Liver (tissue), 9 donors: ENCODE data around the gene SREBF2. TPM values are rescaled to one million over a fixed set of nuclear protein-coding genes. Genes with fewer than 3 reads are reported as not detected.
"Not testable (repeated sequence)": the region's sequence is repeated elsewhere in the genome, so short reads cannot be mapped to it uniquely, and the experiment has no call there.

ENCODE experiments used
- DNase-seq: peaks from one replicate; pipeline ENCODE4 v3.0.0-alpha.2; 2017; ENCODE audit warnings: low spot score
- H3K27ac ChIP-seq, 2 donors: one replicate each; pipeline ENCODE4 v1.7.0; 2013; ENCODE audit warnings: inconsistent platforms in 2 of 2, low read length in 2 of 2, control low read depth in 1 of 2, low read depth in 1 of 2, mild to moderate bottlenecking in 1 of 2
- H3K27me3 ChIP-seq, 4 donors: one replicate each; pipeline versions ENCODE4 v1.6.1 to v1.7.0; 2013; ENCODE audit warnings: low read length in 3 of 4, inconsistent platforms in 1 of 4, mild to moderate bottlenecking in 1 of 4, moderate library complexity in 1 of 4; ENCODE audit not compliant: control insufficient read depth in 4 of 4, insufficient read depth in 4 of 4
- H3K36me3 ChIP-seq, 4 donors: one replicate each; pipeline versions ENCODE4 v1.6.1 to v1.7.0; 2013; ENCODE audit warnings: low read length in 3 of 4, mild to moderate bottlenecking in 3 of 4, low read depth in 1 of 4, moderate library complexity in 1 of 4; ENCODE audit not compliant: control insufficient read depth in 4 of 4, insufficient read depth in 3 of 4
- H3K4me1 ChIP-seq, 4 donors: one replicate each; pipeline versions ENCODE4 v1.6.1 to v1.7.0; 2013; ENCODE audit warnings: low read length in 3 of 4, mild to moderate bottlenecking in 3 of 4, moderate library complexity in 1 of 4; ENCODE audit not compliant: control insufficient read depth in 4 of 4, insufficient read depth in 4 of 4
- H3K4me3 ChIP-seq, 3 donors: one replicate each; pipeline versions ENCODE4 v1.6.1 to v1.7.0; 2013; ENCODE audit warnings: low read length in 3 of 3, control low read depth in 1 of 3, low read depth in 1 of 3, mild to moderate bottlenecking in 1 of 3
- H3K9ac ChIP-seq, 2 donors: one replicate each; pipeline ENCODE4 v1.7.0; 2013; ENCODE audit warnings: low read length in 2 of 2, mild to moderate bottlenecking in 2 of 2, moderate library complexity in 2 of 2, control low read depth in 1 of 2, low read depth in 1 of 2
- H3K9me3 ChIP-seq, 4 donors: one replicate each; pipeline versions ENCODE4 v1.6.1 to v1.7.0; 2013; ENCODE audit warnings: low read length in 3 of 4; ENCODE audit not compliant: control insufficient read depth in 4 of 4
- EGR1 ChIP-seq, 2 donors: IDR thresholded peaks; 2 replicates each; pipeline ENCODE4 v1.6.1; 2016 to 2018; ENCODE audit warnings: antibody characterized with exemption in 2 of 2, low read depth in 2 of 2
- FOXA2 ChIP-seq: IDR thresholded peaks from 2 replicates; pipeline ENCODE4 v1.6.1; 2016; ENCODE audit warnings: antibody characterized with exemption
- JUND ChIP-seq, 2 donors: IDR thresholded peaks; 2 replicates each; pipeline ENCODE4 v1.6.1; 2016; ENCODE audit warnings: antibody characterized with exemption in 2 of 2
- NR2F2 ChIP-seq: IDR thresholded peaks from 2 replicates; pipeline ENCODE4 v1.6.1; 2016; ENCODE audit warnings: antibody characterized with exemption
- RAD21 ChIP-seq, 2 donors: IDR thresholded peaks; 2 replicates each; pipeline ENCODE4 v1.6.1; 2016; ENCODE audit warnings: antibody characterized with exemption in 2 of 2, mild to moderate bottlenecking in 2 of 2
- RXRA ChIP-seq, 2 donors: IDR thresholded peaks; 2 replicates each; pipeline ENCODE4 v1.6.1; 2017 to 2018; ENCODE audit warnings: antibody characterized with exemption in 2 of 2, mild to moderate bottlenecking in 1 of 2
- SP1 ChIP-seq: IDR thresholded peaks from 2 replicates; pipeline ENCODE4 v1.6.1; 2018; ENCODE audit warnings: antibody characterized with exemption, mild to moderate bottlenecking
- TAF1 ChIP-seq: conservative IDR thresholded peaks from 2 replicates; pipeline ENCODE4 v1.6.1; 2016; ENCODE audit warnings: antibody characterized with exemption, mild to moderate bottlenecking
- WGBS: extraction: QIAGEN DNeasy Blood & Tissue Kit; methylation state at CpG from one replicate; pipeline ENCODE4 v1.1.7; 2013; 5-methylcytosine and 5-hydroxymethylcytosine counted together
- polyA plus RNA-seq, 2 donors: library from polyadenylated mRNA; stranded (reverse) in 1 of 2; unstranded in 1 of 2; fragments of 200-250 nt in 1 of 2; fragments of >200 nt in 1 of 2; fragmentation: Nextera tagmentation in 1 of 2; extraction: Ambion mirVana in 1 of 2; gene quantifications; one replicate each; pipeline versions ENCODE4 v1.2.1 to v1.2.3, GENCODE V29; 2013 to 2015
- total RNA-seq, 2 donors: library from RNA; depleted of rRNA; stranded (reverse); fragments of >200 nt; gene quantifications; one replicate each; pipeline ENCODE4 v1.2.3, GENCODE V29; 2014
- TF ChIP-seq, protein P1 (sequence below): IDR thresholded peaks from 2 replicates; pipeline ENCODE4 v1.6.1; 2016; ENCODE audit warnings: antibody characterized with exemption
- TF ChIP-seq, protein P2 (sequence below): IDR thresholded peaks from 2 replicates; pipeline ENCODE4 v1.6.1; 2016; ENCODE audit warnings: antibody characterized with exemption, mild to moderate bottlenecking
- TF ChIP-seq, protein P3 (sequence below): IDR thresholded peaks from 2 replicates; pipeline ENCODE4 v1.6.1; 2016; ENCODE audit warnings: antibody characterized with exemption
- donor health status: healthy.
- donor health status: healthy.
- donor health status: healthy.
- donor health status: healthy.
- donor health status: healthy.

The SREBF2 gene
- total and polyA plus RNA-seq, 4 donors = 18.3 to 69.6 (median 57.3) TPM

DNA sequence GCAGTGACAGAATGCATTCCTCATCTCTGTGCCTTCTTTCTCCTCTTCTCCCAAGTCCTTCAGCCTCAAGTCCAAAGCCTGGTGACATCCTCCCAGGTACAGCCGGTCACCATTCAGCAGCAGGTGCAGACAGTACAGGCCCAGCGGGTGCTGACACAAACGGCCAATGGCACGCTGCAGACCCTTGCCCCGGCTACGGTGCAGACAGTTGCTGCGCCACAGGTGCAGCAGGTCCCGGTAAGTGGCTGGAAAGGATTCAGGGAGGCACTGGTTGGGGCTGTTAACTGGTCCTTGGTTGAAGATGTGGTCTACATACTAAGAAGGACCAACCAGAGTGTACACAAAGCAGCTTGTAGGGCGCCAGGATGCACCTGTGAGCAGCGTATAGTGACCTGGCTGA lies 35.7 kb downstream of the SREBF2 start:
- TF ChIP-seq TAF1 = no peak
- TF ChIP-seq, protein P1, sequence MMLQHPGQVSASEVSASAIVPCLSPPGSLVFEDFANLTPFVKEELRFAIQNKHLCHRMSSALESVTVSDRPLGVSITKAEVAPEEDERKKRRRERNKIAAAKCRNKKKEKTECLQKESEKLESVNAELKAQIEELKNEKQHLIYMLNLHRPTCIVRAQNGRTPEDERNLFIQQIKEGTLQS = no peak
- TF ChIP-seq EGR1 (IDR thresholded peaks at IDR 0.05; ENCODE audit: low read depth in 2 of 2) = no peak
- no peak for TF ChIP-seq FOXA2
- Histone ChIP-seq H3K27ac (no peak overlapping the region), H3K4me1 (peaks cover 0 to 2% (median under 1%) of the 10 kb centered on the region in 4 donors), H3K9me3 (no peaks in the 10 kb centered on the region), H3K4me3 (no peak overlapping the region), H3K27me3 (no peaks in the 10 kb centered on the region), H3K9ac (no peak overlapping the region), H3K36me3 (peaks cover 16 to 49% (median 40%) of the 10 kb centered on the region in 4 donors)
- DNase-seq = no peak
- WGBS = 95% methylated on average over 10 of the region's 10 CpGs

DNA sequence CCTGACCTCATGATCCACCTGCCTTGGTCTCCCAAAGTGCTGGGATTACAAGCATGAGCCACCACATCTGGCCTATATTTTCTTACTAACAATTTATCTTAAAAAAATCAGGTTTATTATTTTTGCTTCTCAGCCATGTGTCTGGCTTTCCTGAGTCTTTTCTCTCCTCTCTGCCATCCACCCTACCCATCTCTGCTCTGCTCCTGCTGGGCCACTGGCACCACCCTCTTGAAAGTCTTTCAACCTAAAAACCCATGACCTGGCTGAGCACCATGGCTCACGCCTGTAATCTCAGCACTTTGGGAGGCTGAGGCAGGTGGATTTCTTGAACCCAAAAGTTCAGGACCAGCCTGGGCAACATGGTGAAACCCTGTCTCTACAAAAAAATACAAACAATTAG lies 37.2 kb downstream of the SREBF2 start:
- peaks cover 17 to 60% (median 51%) of the 10 kb centered on the region in 4 donors for H3K36me3 ChIP-seq
- WGBS = 96% methylated on average over 1 of the region's 1 CpG
- not testable (repeated sequence) for H3K9me3 ChIP-seq, H3K27ac ChIP-seq, H3K4me3 ChIP-seq, H3K27me3 ChIP-seq, DNase-seq, H3K9ac ChIP-seq, H3K4me1 ChIP-seq

DNA sequence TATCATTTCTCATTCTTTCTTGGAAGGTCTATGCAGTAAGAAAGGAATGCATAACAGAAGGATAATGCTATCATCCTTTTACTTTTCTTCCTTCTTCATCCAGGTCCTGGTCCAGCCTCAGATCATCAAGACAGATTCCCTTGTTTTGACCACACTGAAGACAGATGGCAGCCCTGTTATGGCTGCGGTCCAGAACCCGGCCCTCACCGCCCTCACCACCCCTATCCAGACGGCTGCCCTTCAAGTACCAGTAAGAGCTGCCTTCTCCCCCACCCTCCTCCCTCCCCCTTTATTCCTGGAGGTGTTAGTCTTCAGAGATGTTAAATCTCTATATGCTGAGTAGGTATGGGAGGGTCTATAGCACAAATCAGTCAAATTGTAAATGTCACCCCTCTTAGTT lies 37.9 kb downstream of the SREBF2 start:
- no peak for DNase-seq
- peaks cover 0 to 5% (median 0%) of the 10 kb centered on the region in 4 donors for H3K4me1 ChIP-seq
- no peaks in the 10 kb centered on the region for H3K9me3 ChIP-seq
- H3K36me3 ChIP-seq = peaks cover 17 to 67% (median 56%) of the 10 kb centered on the region in 4 donors
- H3K9ac ChIP-seq = no peak overlapping the region
- H3K4me3 ChIP-seq = no peak overlapping the region
- 93% methylated on average over 4 of the region's 4 CpGs for WGBS
- no peak for TF ChIP-seq RXRA (IDR thresholded peaks at IDR 0.05)
- H3K27me3 ChIP-seq = no peaks in the 10 kb centered on the region
- no peak overlapping the region for H3K27ac ChIP-seq

DNA sequence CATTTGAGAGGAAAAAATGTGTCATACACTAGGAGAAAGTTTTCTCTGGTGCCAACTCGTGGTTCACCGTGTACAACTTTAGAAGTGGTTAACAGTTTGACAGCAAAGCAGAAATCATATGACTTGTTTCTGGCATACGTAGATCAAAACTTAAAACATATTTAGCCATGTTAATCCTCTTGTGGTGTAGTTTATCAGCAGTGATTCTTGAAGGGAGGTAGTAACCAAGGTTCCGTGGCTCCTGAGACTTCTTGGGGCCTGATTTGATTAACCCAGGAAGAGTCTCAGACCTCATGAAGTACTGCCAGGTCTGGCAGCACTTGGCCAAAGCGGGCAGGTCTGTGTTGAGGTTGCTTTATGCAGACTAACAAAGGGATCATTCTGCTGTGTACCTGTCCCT lies 40.5 kb downstream of the SREBF2 start:
- Histone ChIP-seq H3K9me3 (no peaks in the 10 kb centered on the region), H3K36me3 (peaks cover 15 to 73% (median 52%) of the 10 kb centered on the region in 4 donors), H3K27me3 (no peaks in the 10 kb centered on the region), H3K9ac (no peak overlapping the region), H3K27ac (no peak overlapping the region), H3K4me3 (no peak overlapping the region), H3K4me1 (peaks cover 0 to 5% (median 0%) of the 10 kb centered on the region in 4 donors)
- WGBS = 71% methylated on average over 5 of the region's 5 CpGs
- TF ChIP-seq SP1 (no peak), JUND (IDR thresholded peaks at IDR 0.05) (no peak), NR2F2 (no peak), RAD21 (IDR thresholded peaks at IDR 0.05) (no peak)
- TF ChIP-seq, protein P2, sequence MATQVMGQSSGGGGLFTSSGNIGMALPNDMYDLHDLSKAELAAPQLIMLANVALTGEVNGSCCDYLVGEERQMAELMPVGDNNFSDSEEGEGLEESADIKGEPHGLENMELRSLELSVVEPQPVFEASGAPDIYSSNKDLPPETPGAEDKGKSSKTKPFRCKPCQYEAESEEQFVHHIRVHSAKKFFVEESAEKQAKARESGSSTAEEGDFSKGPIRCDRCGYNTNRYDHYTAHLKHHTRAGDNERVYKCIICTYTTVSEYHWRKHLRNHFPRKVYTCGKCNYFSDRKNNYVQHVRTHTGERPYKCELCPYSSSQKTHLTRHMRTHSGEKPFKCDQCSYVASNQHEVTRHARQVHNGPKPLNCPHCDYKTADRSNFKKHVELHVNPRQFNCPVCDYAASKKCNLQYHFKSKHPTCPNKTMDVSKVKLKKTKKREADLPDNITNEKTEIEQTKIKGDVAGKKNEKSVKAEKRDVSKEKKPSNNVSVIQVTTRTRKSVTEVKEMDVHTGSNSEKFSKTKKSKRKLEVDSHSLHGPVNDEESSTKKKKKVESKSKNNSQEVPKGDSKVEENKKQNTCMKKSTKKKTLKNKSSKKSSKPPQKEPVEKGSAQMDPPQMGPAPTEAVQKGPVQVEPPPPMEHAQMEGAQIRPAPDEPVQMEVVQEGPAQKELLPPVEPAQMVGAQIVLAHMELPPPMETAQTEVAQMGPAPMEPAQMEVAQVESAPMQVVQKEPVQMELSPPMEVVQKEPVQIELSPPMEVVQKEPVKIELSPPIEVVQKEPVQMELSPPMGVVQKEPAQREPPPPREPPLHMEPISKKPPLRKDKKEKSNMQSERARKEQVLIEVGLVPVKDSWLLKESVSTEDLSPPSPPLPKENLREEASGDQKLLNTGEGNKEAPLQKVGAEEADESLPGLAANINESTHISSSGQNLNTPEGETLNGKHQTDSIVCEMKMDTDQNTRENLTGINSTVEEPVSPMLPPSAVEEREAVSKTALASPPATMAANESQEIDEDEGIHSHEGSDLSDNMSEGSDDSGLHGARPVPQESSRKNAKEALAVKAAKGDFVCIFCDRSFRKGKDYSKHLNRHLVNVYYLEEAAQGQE = no peak
- TF ChIP-seq, protein P1 = no peak
- TF ChIP-seq, protein P3, sequence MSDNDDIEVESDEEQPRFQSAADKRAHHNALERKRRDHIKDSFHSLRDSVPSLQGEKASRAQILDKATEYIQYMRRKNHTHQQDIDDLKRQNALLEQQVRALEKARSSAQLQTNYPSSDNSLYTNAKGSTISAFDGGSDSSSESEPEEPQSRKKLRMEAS = no peak
- DNase-seq = no peak
